Activated CD8-positive, alpha-beta memory T cell treated with anti-CD3 and anti-CD28 coated beads, Interleukin-2, amount 50 U/mL, for 1 hour (primary cell): ENCODE measurements around the gene KRTAP9-8.
"Not testable (repeated sequence)": the region's sequence is repeated elsewhere in the genome, so short reads cannot be mapped to it uniquely, and the experiment has no call there.

Experiments used
- DNase-seq: peaks from one replicate; pipeline ENCODE4 v3.0.0-alpha.2; 2020; ENCODE audit errors: extremely low read depth

Gene KRTAP9-8

DNA sequence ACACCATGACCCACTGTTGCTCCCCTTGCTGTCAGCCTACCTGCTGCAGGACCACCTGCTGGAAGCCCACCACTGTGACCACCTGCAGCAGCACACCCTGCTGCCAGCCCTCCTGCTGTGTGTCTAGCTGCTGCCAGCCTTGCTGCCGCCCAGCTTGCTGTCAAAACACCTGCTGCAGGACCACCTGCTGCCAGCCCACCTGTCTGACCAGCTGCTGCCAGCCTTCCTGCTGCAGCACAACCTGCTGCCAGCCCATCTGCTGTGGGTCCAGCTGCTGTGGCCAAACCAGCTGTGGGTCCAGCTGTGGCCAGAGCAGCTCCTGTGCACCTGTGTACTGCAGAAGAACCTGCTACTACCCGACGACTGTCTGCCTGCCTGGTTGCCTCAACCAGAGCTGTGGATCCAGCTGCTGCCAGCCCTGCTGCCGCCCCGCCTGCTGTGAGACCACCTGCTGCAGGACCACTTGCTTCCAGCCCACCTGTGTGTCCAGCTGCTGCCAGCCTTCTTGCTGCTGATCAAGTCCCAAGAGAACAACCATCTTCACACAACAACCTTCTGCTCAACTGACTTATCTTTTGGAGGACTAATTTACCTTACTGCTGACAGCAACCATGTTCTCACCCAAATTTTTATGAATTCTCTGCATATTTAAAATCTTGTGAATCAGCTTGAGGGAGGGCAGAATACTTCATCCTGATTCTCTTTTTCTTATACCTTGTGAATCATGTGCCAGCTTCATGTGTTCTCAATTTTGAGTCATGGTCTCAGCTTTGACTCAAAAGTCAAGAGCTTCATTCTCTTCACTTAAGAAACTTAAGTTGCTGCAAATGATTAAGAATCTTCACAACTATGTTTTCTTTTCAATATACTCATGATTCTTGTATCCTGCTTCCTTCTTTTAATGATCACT, 17.8 kb downstream of the KRTAP9-8 start, which contains the start of gene KRTAP9-9:
Gene KRTAP9-9 (plus strand): TSS at position 4 of the 910 bp plus-strand sequence.
- not testable (repeated sequence) for DNase-seq

DNA sequence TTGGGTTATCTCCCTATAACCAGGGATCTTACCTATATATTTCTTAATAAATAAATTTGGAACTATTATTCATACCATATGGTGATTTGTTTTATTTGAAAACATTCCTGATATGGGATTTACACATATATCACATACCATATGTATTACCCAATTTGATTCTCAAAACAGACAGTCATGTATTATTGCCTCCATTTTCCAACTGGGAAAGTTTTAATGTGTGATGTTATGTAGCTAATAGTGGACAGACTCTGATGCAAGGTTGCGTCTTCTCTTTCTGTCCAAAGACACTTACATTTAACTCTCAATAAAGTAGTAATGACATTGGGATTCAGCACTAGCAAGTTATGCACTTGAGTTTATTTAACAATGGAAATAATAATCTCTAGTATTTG, 18.5 kb downstream of the KRTAP9-8 start:
- DNase-seq: no peak

DNA sequence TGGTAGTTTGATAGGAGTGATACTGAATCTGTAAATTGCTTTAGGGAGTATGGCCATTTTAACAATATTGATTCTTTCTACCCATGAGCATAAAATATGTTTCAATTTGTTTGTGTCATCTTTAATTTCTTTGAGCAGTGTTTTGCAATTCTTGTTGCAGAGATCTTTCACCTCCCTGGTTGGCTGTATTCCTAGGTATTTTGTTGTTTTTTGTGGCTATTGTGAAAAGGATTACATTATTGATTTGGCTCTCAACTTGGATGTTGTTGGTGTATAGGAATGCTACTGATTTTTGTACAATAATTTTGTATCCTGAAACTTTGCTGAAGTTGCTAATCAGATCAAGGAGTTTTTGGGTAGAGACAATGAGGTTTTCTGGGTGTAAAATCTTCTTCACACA, 20.6 kb downstream of the KRTAP9-8 start:
- no peak for DNase-seq

DNA sequence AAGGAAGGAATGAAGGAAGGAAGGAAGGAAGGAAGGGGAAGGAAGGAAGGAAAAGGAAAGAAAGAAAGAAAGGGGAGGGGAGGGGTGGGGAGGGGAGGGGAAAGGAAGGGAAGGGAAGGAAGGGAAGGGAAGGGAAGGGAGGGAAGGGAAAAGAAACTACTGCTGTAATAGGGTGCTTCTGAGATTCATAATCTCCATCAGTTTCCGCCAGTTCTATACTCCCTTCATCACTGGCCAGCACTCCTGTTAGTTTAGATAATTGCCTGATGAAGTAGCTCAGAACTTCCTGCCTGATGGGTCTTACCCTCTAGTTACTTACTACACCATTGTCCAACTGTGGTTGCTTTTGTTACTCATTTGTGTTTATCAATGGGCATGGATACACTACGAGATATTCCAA, 25.4 kb downstream of the KRTAP9-8 start:
- DNase-seq: no peak

DNA sequence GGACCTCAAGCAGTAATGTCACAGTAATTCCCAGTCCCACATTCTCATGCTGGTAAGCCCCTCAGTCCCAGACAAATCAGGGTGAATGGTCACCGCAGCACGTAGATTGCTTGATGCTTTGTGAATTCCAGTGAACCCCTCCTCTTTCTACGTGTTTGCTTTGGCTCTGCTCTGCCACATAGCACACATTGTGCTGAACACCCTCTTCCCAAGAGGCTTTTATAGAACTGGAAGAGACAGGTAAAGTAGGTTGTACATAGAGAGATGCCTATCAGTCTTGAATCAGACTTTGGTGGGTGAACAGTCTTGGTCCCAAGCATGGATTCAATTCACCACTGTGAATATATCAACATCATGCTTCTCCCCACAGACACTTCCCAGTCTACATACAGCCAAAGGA, 26.8 kb downstream of the KRTAP9-8 start:
- DNase-seq: no peak

DNA sequence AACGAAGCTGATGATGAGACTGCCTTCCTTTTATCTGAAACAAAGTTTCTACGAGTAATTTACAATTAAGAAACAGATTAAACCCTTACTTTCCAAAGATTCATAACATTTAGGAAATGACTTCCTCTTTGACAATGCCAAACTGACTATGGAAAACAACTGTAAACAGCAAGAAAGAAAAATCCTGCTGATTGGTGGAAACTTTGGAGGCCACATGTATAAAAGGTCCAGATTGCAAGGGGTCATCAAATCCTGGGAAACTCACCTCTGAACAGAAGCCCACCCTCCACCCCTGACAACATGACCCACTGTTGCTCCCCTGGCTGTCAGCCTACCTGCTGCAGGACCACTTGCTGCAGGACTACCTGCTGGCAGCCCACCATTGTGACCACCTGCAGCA, 27.3 kb downstream of the KRTAP9-8 start, which contains the start of gene KRTAP9-6:
Gene KRTAP9-6 (plus strand): TSS at position 301 of the 400 bp plus-strand sequence. CDS start 0 bp downstream, at position 301.
- no peak for DNase-seq

DNA sequence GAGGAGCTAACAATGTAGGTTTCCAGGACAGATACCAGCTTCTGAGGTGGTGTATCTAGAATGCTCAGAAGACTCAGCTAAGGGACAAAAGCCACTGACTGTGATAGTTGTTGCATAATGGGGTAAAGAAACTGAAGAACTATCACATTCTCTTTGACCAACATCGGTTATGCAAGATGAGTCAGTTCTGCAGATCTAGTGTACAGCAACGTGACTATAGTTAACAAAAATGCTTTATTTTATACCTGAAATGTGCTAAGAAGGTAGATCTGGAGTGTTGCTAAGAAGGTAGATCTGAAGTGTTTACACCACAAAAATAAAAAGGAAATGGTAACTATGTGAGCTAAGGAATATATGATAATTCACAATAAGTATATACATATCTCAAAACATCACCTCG, 29.9 kb downstream of the KRTAP9-8 start:
- no peak for DNase-seq

DNA sequence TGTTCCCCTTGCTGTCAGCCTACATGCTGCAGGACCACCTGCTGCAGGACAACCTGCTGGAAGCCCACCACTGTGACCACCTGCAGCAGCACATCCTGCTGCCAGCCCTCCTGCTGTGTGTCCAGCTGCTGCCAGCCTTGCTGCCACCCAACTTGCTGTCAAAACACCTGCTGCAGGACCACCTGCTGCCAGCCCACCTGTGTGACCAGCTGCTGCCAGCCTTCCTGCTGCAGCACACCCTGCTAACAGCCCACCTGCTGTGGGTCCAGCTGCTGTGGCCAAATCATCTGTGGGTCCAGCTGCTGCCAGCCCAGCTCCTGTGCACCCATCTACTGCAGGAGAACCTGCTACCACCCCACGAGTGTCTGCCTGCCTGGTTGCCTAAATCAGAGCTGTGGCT, 33.5 kb downstream of the KRTAP9-8 start:
- not testable (repeated sequence) for DNase-seq

DNA sequence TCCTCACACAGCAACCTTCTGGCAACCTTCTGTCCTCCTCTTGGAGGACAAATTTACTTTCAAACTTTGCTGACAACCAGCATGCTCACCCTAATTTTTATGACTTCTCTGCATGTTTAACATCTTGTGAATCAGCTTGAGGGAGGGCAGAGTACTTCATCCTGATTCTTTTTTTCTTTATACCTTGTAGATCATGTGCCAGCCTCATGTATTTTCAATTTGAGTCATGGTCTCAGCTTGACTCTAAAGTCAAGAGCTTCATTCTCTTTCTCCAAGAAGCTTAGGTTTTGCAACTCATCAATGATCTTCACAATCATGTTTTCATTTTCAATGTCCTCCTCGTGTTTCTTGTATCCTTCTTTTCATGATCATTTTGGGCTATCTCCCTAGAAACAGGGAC, 34.1 kb downstream of the KRTAP9-8 start:
- no peak for DNase-seq

DNA sequence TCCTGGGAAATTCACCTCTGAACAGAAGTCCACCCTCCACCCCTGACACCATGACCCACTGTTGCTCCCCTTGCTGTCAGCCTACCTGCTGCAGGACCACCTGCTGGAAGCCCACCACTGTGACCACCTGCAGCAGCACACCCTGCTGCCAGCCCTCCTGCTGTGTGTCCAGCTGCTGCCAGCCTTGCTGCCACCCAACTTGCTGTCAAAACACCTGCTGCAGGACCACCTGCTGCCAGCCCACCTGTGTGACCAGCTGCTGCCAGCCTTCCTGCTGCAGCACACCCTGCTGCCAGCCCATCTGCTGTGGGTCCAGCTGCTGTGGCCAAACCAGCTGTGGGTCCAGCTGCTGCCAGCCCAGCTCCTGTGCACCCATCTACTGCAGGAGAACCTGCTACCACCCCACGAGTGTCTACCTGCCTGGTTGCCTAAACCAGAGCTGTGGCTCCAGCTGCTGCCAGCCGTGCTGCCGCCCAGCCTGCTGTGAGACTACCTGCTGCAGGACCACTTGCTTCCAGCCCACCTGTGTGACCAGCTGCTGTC, 37.9 kb downstream of the KRTAP9-8 start, which contains the start of gene KRTAP9-7:
Gene KRTAP9-7 (plus strand): TSS at position 51 of the 543 bp plus-strand sequence. CDS start 0 bp downstream, at position 51.
- DNase-seq: not testable (repeated sequence)

DNA sequence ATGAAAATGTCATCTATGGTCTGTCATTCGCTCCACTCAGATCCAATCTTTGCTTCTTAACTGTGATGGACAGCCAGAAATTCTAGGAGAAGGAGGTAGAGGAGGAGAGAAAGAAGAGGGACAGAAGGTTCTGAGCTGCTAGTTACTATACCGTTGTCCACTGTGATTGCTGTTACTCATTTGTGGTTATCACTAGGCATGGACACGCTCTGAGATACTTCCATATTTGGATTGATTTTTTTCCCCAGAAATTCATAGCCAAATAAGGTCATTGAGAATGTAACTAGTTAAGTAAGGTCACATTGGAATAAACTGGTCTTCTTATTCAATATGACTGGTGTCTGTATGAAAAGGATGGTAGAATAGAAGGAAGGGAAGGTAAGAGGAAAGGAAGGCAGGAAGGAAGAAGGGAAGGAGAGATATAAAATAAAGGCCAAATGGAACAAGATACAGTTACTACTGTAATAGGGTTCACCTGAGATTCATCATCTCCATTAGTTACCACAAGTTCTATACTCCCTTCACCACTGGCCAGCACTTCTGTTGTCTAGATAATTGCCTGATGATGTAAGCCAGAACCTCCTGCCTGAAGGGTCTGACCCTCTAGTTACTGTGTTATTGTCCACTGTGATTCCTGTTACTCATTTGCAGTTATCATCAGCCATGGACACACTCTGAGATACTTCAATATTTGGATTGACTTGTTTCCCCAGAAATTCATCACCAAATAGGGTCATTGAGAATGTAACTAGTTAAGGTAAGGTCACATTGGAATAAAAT, 40.6 kb downstream of the KRTAP9-8 start:
- no peak for DNase-seq

DNA sequence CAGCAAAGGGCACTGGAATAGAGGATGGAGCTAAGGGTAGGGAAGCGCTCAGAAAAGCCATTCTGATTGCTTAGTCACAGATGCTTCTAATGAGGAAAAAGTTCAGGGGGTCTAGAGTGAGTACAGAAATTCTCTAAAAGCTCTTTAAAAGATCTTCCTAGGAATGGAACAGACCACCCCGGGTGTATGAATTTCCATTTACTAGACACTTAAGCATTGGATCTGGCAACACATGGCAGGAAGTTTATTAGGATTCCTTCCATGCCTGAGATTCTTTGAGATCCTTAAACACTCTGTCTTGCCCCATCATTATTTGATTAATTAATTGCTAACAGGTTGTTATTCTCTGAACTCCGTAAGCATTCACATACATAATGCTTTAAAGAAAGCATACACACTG, 46.2 kb downstream of the KRTAP9-8 start:
- DNase-seq: no peak

DNA sequence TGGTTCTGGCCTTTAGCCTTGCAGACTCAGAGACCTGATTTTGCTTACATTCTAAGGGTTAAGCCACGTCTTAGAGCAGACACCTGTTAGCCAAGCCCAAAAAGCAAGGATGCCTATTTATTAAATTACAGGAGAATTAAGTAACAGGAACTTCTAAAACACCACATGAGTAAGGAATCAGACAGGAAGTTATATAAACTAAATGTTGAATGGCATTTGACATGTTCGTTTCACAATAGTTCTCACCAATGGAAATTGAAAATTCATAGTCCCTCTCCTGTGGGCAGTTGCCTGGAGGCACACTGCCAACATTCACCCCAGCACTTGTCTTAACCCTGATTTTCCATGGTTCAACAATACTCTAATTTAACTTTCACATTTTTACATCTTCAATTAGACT, 46.7 kb downstream of the KRTAP9-8 start:
- no peak for DNase-seq

DNA sequence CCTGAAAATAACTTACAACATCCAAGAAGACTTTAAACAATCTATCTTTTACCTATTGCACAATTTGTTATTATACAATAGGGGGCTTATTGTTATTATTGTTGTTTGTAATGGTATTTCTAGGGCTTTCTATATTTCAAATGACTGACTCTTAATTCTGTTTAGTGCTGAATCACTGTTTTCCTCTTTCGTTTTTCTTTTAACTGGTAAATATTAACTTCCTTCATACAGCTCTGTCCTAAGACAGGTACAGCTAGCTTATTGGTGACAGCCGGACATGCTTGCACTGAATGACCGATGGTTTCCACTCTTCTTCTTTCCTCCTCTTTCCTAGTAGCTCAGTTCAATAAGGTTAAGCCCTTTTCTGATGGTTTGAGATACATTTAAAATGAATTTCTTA, 49.3 kb downstream of the KRTAP9-8 start:
- no peak for DNase-seq
